GM06990 (cell line): ENCODE results near the gene STMN1.

Experiments used
- DNase-seq: peaks from one replicate; pipeline ENCODE4 v3.0.0-alpha.2; 2011; ENCODE audit not compliant: insufficient read length; ENCODE audit errors: extremely low read depth
- H3K27me3 ChIP-seq: replicated peaks from 2 replicates; pipeline ENCODE4 v1.6.0; 2011; ENCODE audit warnings: low read length; ENCODE audit not compliant: control insufficient read depth, insufficient read depth
- H3K36me3 ChIP-seq: 2 replicates; pipeline ENCODE4 v1.5.1; 2011; ENCODE audit warnings: low read length; ENCODE audit not compliant: control insufficient read depth, insufficient read depth
- H3K4me3 ChIP-seq: replicated peaks from 2 replicates; pipeline ENCODE4 v1.5.1; 2011; ENCODE audit warnings: low read depth, mild to moderate bottlenecking, control low read depth, low read length
- CTCF ChIP-seq: IDR thresholded peaks from 2 replicates; pipeline ENCODE4 v1.5.1; 2011; ENCODE audit warnings: low read length, control low read depth, mild to moderate bottlenecking, inconsistent platforms; ENCODE audit not compliant: insufficient read depth, poor library complexity, severe bottlenecking

STMN1 gene

DNA sequence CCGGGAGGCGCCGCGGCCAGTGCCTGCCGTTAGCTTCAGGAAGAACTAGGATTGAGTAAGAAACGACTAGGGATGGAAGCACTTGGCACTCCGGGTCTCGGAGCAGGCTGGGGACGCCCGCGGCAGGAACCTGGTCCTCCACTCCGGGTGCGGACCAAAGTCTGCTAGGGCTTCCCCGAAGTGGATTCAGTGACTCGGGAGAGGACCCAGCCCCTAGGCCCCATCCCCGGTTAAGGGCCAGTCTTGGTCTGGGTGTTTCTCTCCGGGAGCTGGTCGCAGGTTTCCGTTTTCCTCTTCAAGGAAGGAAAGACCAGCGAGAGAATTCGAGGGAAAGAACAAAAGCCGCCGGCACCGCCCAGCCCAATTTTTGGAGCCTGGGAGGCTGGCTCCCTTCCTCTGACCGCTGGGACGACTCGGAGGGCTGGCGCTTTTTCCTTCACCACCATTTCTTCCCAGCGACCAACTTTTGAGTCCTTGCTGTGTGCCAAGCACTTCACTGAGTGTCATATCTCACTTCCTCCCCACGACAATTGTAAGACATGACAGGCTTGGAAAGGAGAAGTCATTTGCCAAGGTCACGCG is 16.8 kb upstream of the STMN1 start:
- H3K36me3 ChIP-seq: no peaks in the 10 kb centered on the region
- H3K27me3 ChIP-seq: peaks cover 1% of the 10 kb centered on the region; the same call in 1 of the 2 replicates
- TF ChIP-seq CTCF: no peak
- H3K4me3 ChIP-seq: peak overlapping the region; percentile 43
- peak; percentile 6 for DNase-seq

DNA sequence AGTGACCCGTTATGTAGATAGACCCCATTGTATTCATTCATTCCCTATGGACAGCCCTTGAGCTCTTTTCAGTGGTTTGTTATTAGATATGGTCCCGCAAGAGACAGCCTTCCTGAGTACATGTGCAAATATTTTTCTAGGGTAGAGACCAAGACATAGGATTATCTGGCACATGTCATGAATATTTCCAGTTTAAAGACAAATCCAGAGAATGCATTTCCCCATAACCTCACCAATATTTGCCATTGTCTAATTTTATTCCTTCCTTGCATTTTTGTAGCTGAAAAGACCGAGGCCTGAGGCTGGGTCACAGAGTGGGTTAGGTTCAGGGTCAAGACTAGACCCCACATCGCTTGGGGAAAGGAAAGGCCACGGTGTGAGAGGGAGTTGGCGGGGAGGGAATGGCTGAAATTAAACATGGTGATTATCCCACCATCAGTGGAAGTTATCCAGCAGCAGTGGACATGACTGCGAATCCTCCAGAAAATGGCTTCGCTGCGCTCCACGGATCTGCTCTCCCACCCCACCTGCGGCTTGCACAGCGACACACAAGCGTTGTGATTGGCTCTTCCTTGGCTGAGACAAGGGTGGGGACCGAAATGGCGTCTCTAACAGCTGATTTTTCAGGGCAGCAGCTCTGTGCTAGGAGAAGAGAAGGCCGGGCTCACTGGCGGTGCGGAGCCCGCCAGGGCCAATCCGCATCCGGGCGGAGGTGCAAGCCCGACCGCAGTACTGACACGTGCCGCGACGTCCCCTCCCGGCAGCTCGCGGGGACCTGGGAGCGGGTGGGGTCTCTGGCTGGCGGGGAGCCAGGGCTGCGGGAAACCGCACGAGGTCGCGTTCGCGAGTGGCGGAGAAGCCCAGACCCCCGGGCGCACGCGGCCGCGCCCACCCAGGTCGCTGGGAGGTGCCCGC is 16.1 kb upstream of the STMN1 start:
- peak overlapping the region; percentile 43 for H3K4me3 ChIP-seq
- H3K27me3 ChIP-seq: peaks cover 1% of the 10 kb centered on the region; the same call in 1 of the 2 replicates
- peak; percentile 23 for DNase-seq
- no peaks in the 10 kb centered on the region for H3K36me3 ChIP-seq
- no peak for TF ChIP-seq CTCF

GRCh38 chr1:25918615-25919014 is 12.4 kb upstream of the STMN1 start:
- Histone ChIP-seq H3K36me3 (no peaks in the 10 kb centered on the region), H3K4me3 (no peak overlapping the region), H3K27me3 (peaks cover under 1% of the 10 kb centered on the region; the same call in 1 of the 2 replicates)
- no peak for DNase-seq
- no peak for TF ChIP-seq CTCF

- H3K36me3 ChIP-seq: no peaks in the 10 kb centered on the region
- no peaks in the 10 kb centered on the region; the same call in 1 of the 2 replicates for H3K27me3 ChIP-seq
- no peak overlapping the region for H3K4me3 ChIP-seq
- TF ChIP-seq CTCF: no peak
- no peak for DNase-seq
Observed at GRCh38 chr1:25917996-25918395, 11.8 kb upstream of the STMN1 start.

DNA sequence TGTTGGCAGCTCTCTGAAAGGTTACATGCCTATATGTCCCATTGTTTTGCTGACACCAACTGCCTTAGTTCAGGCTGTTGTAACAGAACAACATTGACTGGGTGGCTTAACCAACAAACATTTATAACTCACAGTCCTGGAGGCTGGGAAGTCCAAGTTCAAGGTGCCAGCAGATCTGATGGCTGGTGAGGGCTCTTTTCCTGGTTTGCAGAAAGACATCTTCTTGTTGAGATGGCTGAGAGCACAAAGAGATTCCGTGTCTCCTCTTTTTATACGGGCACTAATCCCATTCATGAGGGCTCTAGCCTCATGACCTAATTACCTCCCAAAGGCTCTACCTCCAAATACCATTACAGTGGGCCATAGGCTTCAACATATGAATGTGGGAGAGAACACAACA is 10.2 kb upstream of the STMN1 start:
- H3K27me3 ChIP-seq: no peaks in the 10 kb centered on the region; the same call in 1 of the 2 replicates
- no peak for TF ChIP-seq CTCF
- no peak overlapping the region for H3K4me3 ChIP-seq
- H3K36me3 ChIP-seq: no peaks in the 10 kb centered on the region
- DNase-seq: no peak
